GM19395 (cell line): ENCODE measurements around the gene WWC2.

Experiments used
- ATAC-seq: cut with Tn5 transposase; IDR thresholded peaks from one replicate; pipeline ENCODE4 v1.9.1; 2021; ENCODE audit warnings: mild to moderate bottlenecking, moderate library complexity; ENCODE audit not compliant: unreplicated experiment

The WWC2 gene

DNA sequence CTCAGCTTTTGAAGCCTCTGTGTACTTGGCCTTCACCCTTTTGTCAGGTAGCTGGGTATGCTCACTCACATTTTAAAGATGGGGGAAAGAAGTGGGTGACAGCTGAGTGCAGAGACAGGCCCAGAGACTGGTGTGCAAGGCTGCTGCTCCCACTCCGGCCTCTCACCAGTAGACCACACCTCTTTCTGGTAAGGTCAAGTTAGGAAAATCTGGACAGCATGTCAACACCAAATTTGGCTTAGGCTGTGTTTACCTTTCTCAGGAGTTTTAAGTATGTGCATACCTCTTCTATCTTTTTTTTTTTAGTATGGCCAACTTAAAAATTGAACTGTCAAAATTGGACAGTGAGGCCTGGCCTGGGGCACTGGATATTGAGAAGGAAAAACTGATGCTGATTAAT is 154.4 kb downstream of the WWC2 start:
- no peak for ATAC-seq

- no peak for ATAC-seq
Measured at GRCh38 chr4:183254162-183254561, 155.1 kb downstream of the WWC2 start.

- no peak for ATAC-seq
Measured at GRCh38 chr4:183255487-183255886, 156.4 kb downstream of the WWC2 start.

- ATAC-seq: no peak
Measured at GRCh38 chr4:183256343-183256742, 157.3 kb downstream of the WWC2 start.

- peak; percentile 82 for ATAC-seq
Measured at GRCh38 chr4:183256756-183257385, 157.8 kb downstream of the WWC2 start.

DNA sequence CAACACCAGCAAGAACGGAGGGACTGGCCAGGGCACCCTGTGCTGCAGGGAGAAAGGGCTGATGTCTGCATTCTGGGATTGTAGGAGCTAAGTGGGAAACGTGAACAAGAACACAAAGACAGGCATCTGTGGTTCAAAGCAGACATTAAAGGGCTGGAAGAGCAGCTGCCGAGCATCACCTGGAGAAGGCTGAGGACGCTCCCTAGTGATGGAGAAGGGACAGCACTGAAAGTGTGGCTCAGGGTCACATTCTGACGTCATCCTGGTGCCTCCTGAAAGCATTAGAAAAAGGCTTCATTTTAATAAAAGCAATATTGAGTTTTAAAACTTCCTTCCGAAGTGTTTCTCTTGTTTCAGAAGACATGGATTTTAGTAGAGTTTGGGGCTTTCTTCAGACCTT is 158.8 kb downstream of the WWC2 start:
- no peak for ATAC-seq

GRCh38 chr4:183260491-183261151 is 161.6 kb downstream of the WWC2 start:
- ATAC-seq: no peak

DNA sequence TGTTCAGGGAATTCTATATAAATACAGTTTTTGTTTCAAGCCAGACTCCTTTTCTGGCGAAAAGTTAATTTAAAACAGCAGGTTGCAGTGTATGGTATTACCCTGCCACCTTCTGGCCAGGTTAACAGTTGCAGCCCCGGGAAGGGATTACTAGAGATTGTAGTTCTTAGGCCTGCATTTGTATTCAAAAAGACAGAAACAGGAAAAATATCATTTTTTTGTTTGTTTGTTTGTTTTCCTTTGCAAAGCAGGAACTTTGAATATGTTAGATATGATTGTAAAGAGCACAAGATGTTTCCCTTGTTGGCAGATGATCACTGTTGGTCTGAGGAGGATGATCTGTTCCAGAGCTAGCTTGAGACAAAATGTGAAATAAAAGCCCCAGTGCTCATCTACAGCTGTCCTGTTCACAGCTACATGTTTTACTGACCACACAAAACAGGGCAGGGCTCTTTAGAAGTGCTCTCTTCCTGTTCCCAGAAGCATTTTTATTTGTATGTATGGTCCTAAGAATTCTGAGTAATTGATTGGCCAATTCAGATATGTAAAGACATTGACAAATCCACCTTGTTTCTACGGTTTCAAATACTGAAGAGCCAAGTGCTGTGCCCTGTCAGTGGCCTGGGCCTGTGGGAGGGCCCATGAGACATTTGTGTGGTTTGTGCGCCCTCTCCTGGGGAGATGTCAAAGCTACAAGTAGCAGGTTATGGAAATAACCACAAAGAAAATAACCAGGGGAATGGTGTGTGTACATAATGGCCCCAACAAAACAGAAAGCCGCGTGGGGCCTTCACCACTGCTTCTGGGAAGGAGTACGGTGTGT is 163.1 kb downstream of the WWC2 start:
- peak; percentile 97 for ATAC-seq

DNA sequence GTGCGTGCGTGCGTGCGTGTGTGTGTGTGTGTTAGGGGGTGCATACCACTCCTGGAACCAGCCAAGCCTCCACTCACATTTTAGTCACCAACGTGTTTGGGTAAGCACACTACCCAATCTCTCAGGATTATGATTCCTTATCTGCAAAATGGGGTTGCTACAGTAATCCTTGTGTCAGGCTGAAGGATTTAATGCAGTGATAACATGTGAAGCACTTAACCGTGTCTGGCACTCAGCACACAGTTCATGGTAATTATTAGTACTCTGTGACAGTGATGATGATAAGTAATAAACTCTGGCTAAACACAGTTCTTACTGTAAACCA is 163.7 kb downstream of the WWC2 start:
- no peak for ATAC-seq

GRCh38 chr4:183263787-183264386 is 164.8 kb downstream of the WWC2 start:
- no peak for ATAC-seq

- no peak for ATAC-seq
Measured at GRCh38 chr4:183264614-183265013, 165.6 kb downstream of the WWC2 start.

- no peak for ATAC-seq
Measured at GRCh38 chr4:183266371-183266770, 167.3 kb downstream of the WWC2 start.

- ATAC-seq: no peak
Measured at GRCh38 chr4:183268556-183268955, 169.5 kb downstream of the WWC2 start.

- no peak for ATAC-seq
Measured at GRCh38 chr4:183272384-183272783, 173.3 kb downstream of the WWC2 start.

- no peak for ATAC-seq
Measured at GRCh38 chr4:183276106-183276505, 177.0 kb downstream of the WWC2 start.

- no peak for ATAC-seq
Measured at GRCh38 chr4:183284258-183284785, 185.3 kb downstream of the WWC2 start.

DNA sequence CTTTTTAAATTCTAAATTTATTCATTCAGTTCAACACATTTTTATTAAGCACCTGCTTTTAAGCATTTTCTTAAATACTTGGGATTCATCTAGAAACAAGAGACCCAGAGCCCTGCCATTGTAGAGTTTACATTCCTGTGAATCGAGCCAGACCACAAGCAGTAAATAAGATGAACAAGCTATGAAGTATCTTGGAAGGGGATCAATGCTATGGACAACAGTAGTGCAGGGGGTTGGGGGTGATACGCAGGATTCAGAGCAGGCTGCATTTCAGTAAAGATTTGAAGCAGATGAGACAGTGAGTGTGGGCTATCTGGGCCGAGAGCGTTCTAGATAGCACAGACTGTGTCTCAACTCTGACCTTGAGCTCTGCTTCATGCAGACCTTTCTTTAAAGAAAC is 185.9 kb downstream of the WWC2 start:
- no peak for ATAC-seq

DNA sequence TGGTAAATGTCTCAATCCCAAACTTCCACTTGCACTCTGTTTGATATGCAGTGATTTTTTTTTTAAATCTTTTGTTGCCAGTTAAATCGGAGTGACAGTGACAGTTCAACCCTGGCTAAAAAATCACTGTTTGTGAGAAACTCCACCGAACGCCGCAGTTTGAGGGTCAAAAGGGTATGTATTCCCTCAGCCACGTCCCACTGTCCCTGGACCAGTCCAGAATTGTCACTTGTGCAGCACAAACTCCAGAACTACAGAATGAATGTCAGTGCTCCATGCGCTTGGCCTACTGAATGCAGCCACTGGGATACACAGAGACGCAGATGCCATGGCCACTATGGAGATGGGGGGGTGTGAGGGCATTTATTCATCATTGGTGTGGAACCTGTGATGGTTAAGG is 186.8 kb downstream of the WWC2 start:
- ATAC-seq: no peak

GRCh38 chr4:183286590-183287308 is 187.7 kb downstream of the WWC2 start:
- peak; percentile 38 for ATAC-seq

DNA sequence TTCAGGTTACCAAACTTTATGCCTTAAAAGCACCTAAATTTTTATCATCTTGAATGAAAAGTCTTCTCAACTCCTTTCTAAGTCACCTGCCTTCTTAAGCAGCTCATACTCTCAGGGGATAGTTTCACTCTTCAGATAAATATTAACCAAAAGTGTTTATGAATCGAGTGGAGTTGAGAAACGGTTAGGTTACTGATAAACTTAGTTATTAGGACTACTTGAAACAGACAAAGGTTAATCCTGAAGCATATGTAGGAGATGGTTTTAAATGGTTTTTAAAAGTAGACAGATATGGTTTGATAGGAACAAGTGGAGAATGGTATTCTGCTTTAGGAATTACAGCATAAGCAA is 188.2 kb downstream of the WWC2 start:
- peak; percentile 87 for ATAC-seq

- ATAC-seq: peak; percentile 79
Measured at GRCh38 chr4:183287677-183288076, 188.6 kb downstream of the WWC2 start.
